CD4-positive, alpha-beta memory T cell (primary cell): ENCODE results near the gene ZNF221. TPM values are rescaled to one million over a fixed set of nuclear protein-coding genes. Genes with fewer than 3 reads are reported as not detected.

Experiments
- CTCF ChIA-PET: fragments of 350-600 bp; sonication (Branson Sonifier 250); formaldehyde crosslinking; loops from one replicate; lab custom pipeline; 2021; ENCODE audit warnings: inconsistent platforms; ENCODE audit not compliant: partially characterized antibody; lab: Charles Lee
- POLR2A ChIA-PET: fragments of 350-600 bp; sonication (Branson Sonifier 250); formaldehyde crosslinking; loops from one replicate; lab custom pipeline; 2021; ENCODE audit not compliant: partially characterized antibody; lab: Charles Lee
- DNase-seq, 5 donors: peaks; one replicate each; pipeline versions ENCODE4 v3.0.0 to v3.0.0-alpha.2; 2020 to 2022; ENCODE audit warnings: mixed read lengths in 1 of 5
- H3K27ac ChIP-seq: one replicate; pipeline ENCODE4 v1.7.0; 2013; ENCODE audit warnings: low read depth, low read length
- H3K27me3 ChIP-seq: 2 replicates; pipeline ENCODE4 v1.7.0; 2013; ENCODE audit warnings: mild to moderate bottlenecking, low read length, moderate library complexity; ENCODE audit not compliant: insufficient read depth
- H3K36me3 ChIP-seq: 2 replicates; pipeline ENCODE4 v1.7.0; 2013; ENCODE audit warnings: mild to moderate bottlenecking, low read length, moderate library complexity; ENCODE audit not compliant: insufficient read depth
- H3K4me1 ChIP-seq: 2 replicates; pipeline ENCODE4 v1.7.0; 2013; ENCODE audit warnings: mild to moderate bottlenecking, low read length, moderate library complexity; ENCODE audit not compliant: insufficient read depth
- H3K4me3 ChIP-seq, 2 donors: one replicate each; pipeline ENCODE4 v1.7.0; 2013; ENCODE audit warnings: low read length in 2 of 2, mild to moderate bottlenecking in 1 of 2
- H3K9me3 ChIP-seq, 2 donors: one replicate each; pipeline ENCODE4 v1.7.0; 2013; ENCODE audit warnings: low read length in 2 of 2, control low read depth in 1 of 2; ENCODE audit not compliant: control insufficient read depth in 1 of 2
- H3K27ac Mint-ChIP-seq, 7 donors: one replicate each; pipeline ENCODE4 v1.8.0; 2020 to 2021; ENCODE audit warnings: mixed read lengths in 7 of 7, mild to moderate bottlenecking in 6 of 7, inconsistent platforms in 3 of 7, moderate library complexity in 3 of 7
- H3K27me3 Mint-ChIP-seq, 2 donors: one replicate each; pipeline ENCODE4 v1.8.0; 2020 to 2021; ENCODE audit warnings: mixed read lengths in 2 of 2
- H3K36me3 Mint-ChIP-seq, 2 donors: one replicate each; pipeline ENCODE4 v1.8.0; 2020 to 2021; ENCODE audit warnings: mixed read lengths in 2 of 2, inconsistent platforms in 1 of 2, mild to moderate bottlenecking in 1 of 2
- H3K4me1 Mint-ChIP-seq, 4 donors: one replicate each; pipeline ENCODE4 v1.8.0; 2020 to 2021; ENCODE audit warnings: mixed read lengths in 4 of 4, mild to moderate bottlenecking in 1 of 4
- H3K4me3 Mint-ChIP-seq, 8 donors: one replicate each; pipeline ENCODE4 v1.8.0; 2020 to 2021; ENCODE audit warnings: mixed read lengths in 8 of 8, mild to moderate bottlenecking in 7 of 8, moderate library complexity in 6 of 8, inconsistent platforms in 3 of 8
- H3K9me3 Mint-ChIP-seq, 8 donors: one replicate each; pipeline ENCODE4 v1.8.0; 2020 to 2021; ENCODE audit warnings: mixed read lengths in 8 of 8, mild to moderate bottlenecking in 5 of 8, inconsistent platforms in 3 of 8, moderate library complexity in 1 of 8
- intact Hi-C: fragments of 100-400 bp; cut with micrococcal nuclease; formaldehyde crosslinking; loops from one replicate; pipeline ENCODE4 v1.15.1; 2023
- polyA plus RNA-seq, 2 donors: library from polyadenylated mRNA; unstranded; fragments of 300-500 nt; fragmentation: Illumina TruSeq; gene quantifications; one replicate each; pipeline ENCODE4 v1.2.3, GENCODE V29; 2021
- total RNA-seq, 2 experiments: library from RNA; stranded (reverse); gene quantifications; one replicate each; pipeline ENCODE4 v1.2.3, GENCODE V29; 2021

Gene ZNF221
- total and polyA plus RNA-seq, 4 experiments from 2014 or later: 1.0 to 3.2 (median 2.9) TPM; not detected in 1

DNA sequence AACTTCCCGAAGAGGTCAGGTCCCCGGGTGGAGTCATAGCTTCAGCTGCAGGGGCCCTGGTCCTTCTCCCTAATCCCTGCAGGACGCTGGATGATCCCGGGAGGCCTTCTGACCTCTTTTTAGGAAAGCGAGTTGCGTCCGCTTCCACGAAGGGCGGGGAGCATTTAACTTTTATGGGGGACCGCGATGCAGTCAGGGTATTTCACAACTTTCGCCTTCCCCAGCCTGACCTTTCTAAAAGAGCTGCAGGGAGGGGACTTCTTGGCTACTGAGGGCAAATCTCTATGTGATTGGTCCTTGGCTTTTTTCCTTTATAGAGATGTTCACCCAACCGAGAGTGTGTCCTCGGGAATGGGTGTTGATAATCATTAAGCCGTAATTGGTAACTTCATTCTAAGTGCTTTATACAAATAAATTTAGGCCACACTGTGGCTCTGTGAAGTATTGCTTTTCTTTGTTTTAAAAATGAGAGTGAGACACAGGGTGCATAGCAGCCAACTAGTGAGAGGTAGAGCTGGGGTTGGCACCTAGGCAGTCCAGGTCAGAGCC is 52.5 kb downstream of the ZNF221 start:
- Mint-ChIP-seq H3K27ac (peak overlapping the region; percentile 79 to 98 (median 97)), H3K4me3 (peak overlapping the region; percentile 98 to 100 (median 99)), H3K9me3 (peaks cover 15 to 44% (median 33%) of the 10 kb centered on the region in 8 donors), H3K36me3 (peaks cover 39 to 46% of the 10 kb centered on the region in 2 donors), H3K27me3 (no peaks in the 10 kb centered on the region), H3K4me1 (peaks cover 22 to 30% (median 23%) of the 10 kb centered on the region in 4 donors)
- Histone ChIP-seq H3K4me1 (peaks cover 16% of the 10 kb centered on the region), H3K4me3 (peak overlapping the region; percentile 66 to 75), H3K9me3 (peaks cover 0 to 6% of the 10 kb centered on the region in 2 donors), H3K27me3 (no peaks in the 10 kb centered on the region), H3K27ac (peak overlapping the region; percentile 58), H3K36me3 (peaks cover 13% of the 10 kb centered on the region)
- ChIA-PET CTCF (interaction anchor here (0.9 to 1.0 kb wide), 2 partner anchors 47 to 69 kb away, joined by 3 read pairs; no protein-coding TSS in a partner anchor), POLR2A (interaction anchor here (0.7 to 1.8 kb wide), 7 partner anchors 15 to 497 kb away, joined by 3 to 8 read pairs (median 5); partner anchors contain the start of genes ZNF180, ZNF222, ZNF224 and ZNF226)
- intact Hi-C loops: loop anchor here (2.0 kb wide), 2 partner anchors 69 to 91 kb away; partner anchors contain the start of genes ZNF224 and ZNF284
- no peak for DNase-seq

DNA sequence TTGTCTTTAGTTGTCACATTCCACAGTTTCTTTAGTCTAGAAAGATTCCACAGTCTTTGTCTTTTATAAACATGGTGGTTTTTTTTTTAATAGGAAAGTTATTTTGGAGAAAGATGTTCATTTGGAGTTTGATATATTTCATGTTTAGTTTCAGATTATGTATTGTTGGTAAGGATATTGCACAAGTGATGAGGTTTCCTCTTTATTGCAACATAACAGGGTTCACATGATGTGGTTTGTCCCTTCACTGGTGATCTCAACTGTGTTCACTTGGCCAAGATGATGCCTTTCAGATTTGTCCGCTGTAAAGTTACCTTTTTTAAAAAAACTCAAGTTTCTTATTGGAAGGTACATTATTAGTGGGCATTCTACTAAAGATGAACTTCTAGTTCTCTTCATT is 54.9 kb downstream of the ZNF221 start:
- Mint-ChIP-seq H3K36me3 (peaks cover 60 to 68% of the 10 kb centered on the region in 2 donors), H3K4me1 (peaks cover 22 to 30% (median 23%) of the 10 kb centered on the region in 4 donors), H3K4me3 (no peak overlapping the region), H3K27me3 (no peaks in the 10 kb centered on the region), H3K9me3 (peaks cover 15 to 58% (median 52%) of the 10 kb centered on the region in 8 donors), H3K27ac (no peak overlapping the region)
- DNase-seq: no peak
- POLR2A ChIA-PET: no interaction called here
- no peak overlapping the region for H3K27ac ChIP-seq
- no peak overlapping the region for H3K4me3 ChIP-seq
- CTCF ChIA-PET: no interaction called here
- peaks cover 7 to 27% of the 10 kb centered on the region in 2 donors for H3K9me3 ChIP-seq
- H3K27me3 ChIP-seq: no peaks in the 10 kb centered on the region
- intact Hi-C loops: no loop called here
- peaks cover 16% of the 10 kb centered on the region for H3K4me1 ChIP-seq
- peaks cover 36% of the 10 kb centered on the region for H3K36me3 ChIP-seq

DNA sequence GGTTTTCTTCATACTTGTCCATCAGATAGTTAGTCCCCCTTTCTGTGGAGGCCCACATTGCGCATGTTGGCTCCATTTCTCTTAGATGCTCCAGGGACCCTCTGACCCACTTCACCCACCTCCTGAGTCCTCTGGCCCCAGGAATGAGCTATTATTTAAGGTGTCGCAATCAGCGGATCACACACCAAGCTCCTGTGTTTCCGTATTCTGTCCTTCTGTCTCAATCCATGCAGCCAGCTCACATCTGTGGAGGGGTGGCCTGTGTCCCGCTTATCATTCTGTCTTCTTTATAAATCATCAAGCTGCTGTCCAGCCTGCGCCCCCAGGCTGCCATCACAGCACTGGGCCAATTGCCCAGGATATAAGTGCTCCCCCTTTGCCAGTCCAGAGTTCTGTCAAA is 56.4 kb downstream of the ZNF221 start:
- Histone ChIP-seq H3K36me3 (peaks cover 37% of the 10 kb centered on the region), H3K27me3 (no peaks in the 10 kb centered on the region), H3K4me1 (peaks cover 9% of the 10 kb centered on the region), H3K27ac (no peak overlapping the region), H3K9me3 (peaks cover 16 to 38% of the 10 kb centered on the region in 2 donors), H3K4me3 (no peak overlapping the region)
- ChIA-PET CTCF (no interaction called here), POLR2A (no interaction called here)
- Mint-ChIP-seq H3K4me3 (no peak overlapping the region), H3K36me3 (peaks cover 74% of the 10 kb centered on the region in 2 donors), H3K27me3 (no peaks in the 10 kb centered on the region), H3K9me3 (peaks cover 15 to 72% (median 62%) of the 10 kb centered on the region in 8 donors), H3K27ac (no peak overlapping the region), H3K4me1 (peaks cover 16 to 21% (median 16%) of the 10 kb centered on the region in 4 donors)
- intact Hi-C loops: no loop called here
- DNase-seq: no peak

DNA sequence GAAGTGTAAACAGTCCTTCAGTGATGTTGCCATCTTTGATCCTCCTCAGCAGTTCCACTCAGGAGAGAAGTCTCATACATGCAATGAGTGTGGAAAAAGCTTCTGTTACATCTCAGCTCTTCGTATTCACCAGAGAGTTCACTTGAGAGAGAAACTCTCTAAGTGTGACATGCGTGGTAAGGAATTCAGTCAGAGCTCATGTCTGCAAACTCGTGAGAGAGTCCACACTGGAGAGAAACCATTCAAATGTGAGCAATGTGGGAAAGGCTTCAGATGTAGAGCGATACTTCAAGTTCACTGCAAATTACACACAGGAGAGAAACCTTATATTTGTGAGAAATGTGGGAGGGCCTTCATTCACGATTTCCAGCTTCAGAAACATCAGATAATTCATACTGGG is 59.4 kb downstream of the ZNF221 start:
- H3K4me3 Mint-ChIP-seq: no peak overlapping the region
- H3K36me3 ChIP-seq: peaks cover 37% of the 10 kb centered on the region
- no peak overlapping the region for H3K27ac Mint-ChIP-seq
- peaks cover 19 to 46% of the 10 kb centered on the region in 2 donors for H3K9me3 ChIP-seq
- H3K27ac ChIP-seq: no peak overlapping the region
- H3K4me1 Mint-ChIP-seq: peaks cover 0 to 10% (median 6%) of the 10 kb centered on the region in 4 donors
- DNase-seq: no peak
- H3K4me1 ChIP-seq: no peaks in the 10 kb centered on the region
- intact Hi-C loops: no loop called here
- H3K4me3 ChIP-seq: no peak overlapping the region
- H3K27me3 Mint-ChIP-seq: no peaks in the 10 kb centered on the region
- ChIA-PET CTCF (no interaction called here), POLR2A (no interaction called here)
- no peaks in the 10 kb centered on the region for H3K27me3 ChIP-seq
- H3K36me3 Mint-ChIP-seq: peaks cover 81 to 82% of the 10 kb centered on the region in 2 donors
- peaks cover 19 to 95% (median 91%) of the 10 kb centered on the region in 8 donors for H3K9me3 Mint-ChIP-seq

Other genes starting within 250 kb of the ZNF221 start
- not detected for gene IRGC, start 235.2 kb upstream of the ZNF221 start, total RNA-seq
- not detected for gene IRGC, start 235.2 kb upstream of the ZNF221 start, polyA plus RNA-seq
- 10 to 100 TPM; 57.6 to 57.9 TPM for gene SMG9, start 196.3 kb upstream of the ZNF221 start, total RNA-seq
- gene SMG9, start 196.3 kb upstream of the ZNF221 start, polyA plus RNA-seq: 10 to 100 TPM in 1 of 2 donors, 1 to 10 TPM in 1; 3.8 to 13.7 TPM
- 10 to 100 TPM; 33.6 to 33.9 TPM for gene KCNN4, start 170.3 kb upstream of the ZNF221 start, total RNA-seq
- gene KCNN4, start 170.3 kb upstream of the ZNF221 start, polyA plus RNA-seq: 10 to 100 TPM; 10.5 to 23.7 TPM
- under 1 TPM; 0.49 to 0.97 TPM for gene LYPD5, start 148.8 kb upstream of the ZNF221 start, total RNA-seq
- under 1 TPM; 0.27 to 0.50 TPM for gene LYPD5, start 148.8 kb upstream of the ZNF221 start, polyA plus RNA-seq
- gene ZNF283, start 123.9 kb upstream of the ZNF221 start, total RNA-seq: 10 to 100 TPM; 18.1 to 20.7 TPM
- 1 to 10 TPM; 4.3 to 4.9 TPM for gene ZNF283, start 123.9 kb upstream of the ZNF221 start, polyA plus RNA-seq
- 1 to 10 TPM; 3.7 to 4.2 TPM for gene ZNF404, start 67.3 kb upstream of the ZNF221 start, total RNA-seq
- 1 to 10 TPM; 1.8 to 3.9 TPM for gene ZNF404, start 67.3 kb upstream of the ZNF221 start, polyA plus RNA-seq
- 10 to 100 TPM; 25.1 to 29.6 TPM for gene ZNF45, start 15.9 kb upstream of the ZNF221 start, total RNA-seq
- 10 to 100 TPM in 1 of 2 donors, 1 to 10 TPM in 1; 9.4 to 12.9 TPM for gene ZNF45, start 15.9 kb upstream of the ZNF221 start, polyA plus RNA-seq
- 10 to 100 TPM; 12.9 to 14.1 TPM for gene ZNF155, start 33.0 kb downstream of the ZNF221 start, total RNA-seq
- 1 to 10 TPM; 2.4 to 4.2 TPM for gene ZNF155, start 33.0 kb downstream of the ZNF221 start, polyA plus RNA-seq
- 10 to 100 TPM; 16.6 to 18.4 TPM for gene ZNF230, start 51.7 kb downstream of the ZNF221 start, total RNA-seq
- gene ZNF230, start 51.7 kb downstream of the ZNF221 start, polyA plus RNA-seq: 1 to 10 TPM in 1 of 2 donors, under 1 TPM in 1; 0.83 to 4.8 TPM
- 10 to 100 TPM in 1 of 2 experiments, 1 to 10 TPM in 1; 7.9 to 11.4 TPM for gene ZNF222, start 74.2 kb downstream of the ZNF221 start, total RNA-seq
- gene ZNF222, start 74.2 kb downstream of the ZNF221 start, polyA plus RNA-seq: 1 to 10 TPM; 1.6 to 3.8 TPM
- gene ZNF223, start 100.8 kb downstream of the ZNF221 start, total RNA-seq: 1 to 10 TPM; 6.8 to 8.0 TPM
- gene ZNF223, start 100.8 kb downstream of the ZNF221 start, polyA plus RNA-seq: 1 to 10 TPM; 2.2 to 2.7 TPM
- gene ZNF284, start 120.9 kb downstream of the ZNF221 start, total RNA-seq: 1 to 10 TPM; 5.4 to 5.7 TPM
- 1 to 10 TPM in 1 of 2 donors, under 1 TPM in 1; 0.61 to 1.2 TPM for gene ZNF284, start 120.9 kb downstream of the ZNF221 start, polyA plus RNA-seq
- 10 to 100 TPM; 86.9 to 91.2 TPM for gene ZNF224, start 143.1 kb downstream of the ZNF221 start, total RNA-seq
- gene ZNF224, start 143.1 kb downstream of the ZNF221 start, polyA plus RNA-seq: 10 to 100 TPM; 10.8 to 13.0 TPM
- gene ZNF225, start 162.2 kb downstream of the ZNF221 start, total RNA-seq: 10 to 100 TPM; 10.7 to 13.9 TPM
- gene ZNF225, start 162.2 kb downstream of the ZNF221 start, polyA plus RNA-seq: 1 to 10 TPM in 1 of 2 donors, under 1 TPM in 1; 0.98 to 2.7 TPM
- gene ZNF234, start 190.3 kb downstream of the ZNF221 start, total RNA-seq: 10 to 100 TPM; 23.9 to 28.9 TPM
- gene ZNF234, start 190.3 kb downstream of the ZNF221 start, polyA plus RNA-seq: 1 to 10 TPM; 2.2 to 7.5 TPM
- gene ZNF226, start 213.9 kb downstream of the ZNF221 start, total RNA-seq: 10 to 100 TPM; 51.0 to 55.6 TPM
- 10 to 100 TPM; 23.4 to 25.2 TPM for gene ZNF226, start 213.9 kb downstream of the ZNF221 start, polyA plus RNA-seq